Mammary epithelial cell (primary cell): Measurements from ENCODE around the gene RUBCN.

ENCODE experiments used
- EZH2 ChIP-seq: IDR thresholded peaks from 2 replicates; pipeline ENCODE4 v1.6.1; 2012; ENCODE audit warnings: low read length, inconsistent platforms, borderline replicate concordance
- TF ChIP-seq, protein P1 (sequence below), 2 donors: IDR thresholded peaks in 1 of 2; conservative IDR thresholded peaks in 1 of 2; 2 replicates each; pipeline ENCODE4 v1.5.1; 2011 to 2012; ENCODE audit warnings: inconsistent platforms in 2 of 2, low read length in 2 of 2, mild to moderate bottlenecking in 2 of 2, control low read depth in 1 of 2, low read depth in 1 of 2; ENCODE audit not compliant: insufficient read depth in 1 of 2; ENCODE audit errors: extremely low read depth in 1 of 2

DNA sequence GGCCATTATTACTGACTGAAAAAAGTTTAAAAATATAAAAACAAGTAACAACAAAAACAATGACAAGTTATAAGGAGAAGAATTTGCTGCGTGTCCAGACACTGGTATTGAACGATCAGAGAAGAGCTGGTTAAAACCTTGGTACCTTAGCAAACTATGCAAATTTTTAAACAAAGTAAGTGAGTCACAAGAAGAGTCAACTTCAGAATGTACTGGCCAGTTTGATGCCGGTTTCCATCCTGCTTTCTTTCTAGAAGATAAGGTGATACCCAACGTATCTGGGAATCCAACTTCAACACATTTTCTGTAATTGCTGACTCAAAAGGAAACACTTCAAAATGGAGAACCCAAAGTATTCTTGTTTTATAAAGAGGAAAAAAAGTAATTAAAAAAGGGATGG lies 49.8 kb downstream of the RUBCN start:
- TF ChIP-seq, protein P1, sequence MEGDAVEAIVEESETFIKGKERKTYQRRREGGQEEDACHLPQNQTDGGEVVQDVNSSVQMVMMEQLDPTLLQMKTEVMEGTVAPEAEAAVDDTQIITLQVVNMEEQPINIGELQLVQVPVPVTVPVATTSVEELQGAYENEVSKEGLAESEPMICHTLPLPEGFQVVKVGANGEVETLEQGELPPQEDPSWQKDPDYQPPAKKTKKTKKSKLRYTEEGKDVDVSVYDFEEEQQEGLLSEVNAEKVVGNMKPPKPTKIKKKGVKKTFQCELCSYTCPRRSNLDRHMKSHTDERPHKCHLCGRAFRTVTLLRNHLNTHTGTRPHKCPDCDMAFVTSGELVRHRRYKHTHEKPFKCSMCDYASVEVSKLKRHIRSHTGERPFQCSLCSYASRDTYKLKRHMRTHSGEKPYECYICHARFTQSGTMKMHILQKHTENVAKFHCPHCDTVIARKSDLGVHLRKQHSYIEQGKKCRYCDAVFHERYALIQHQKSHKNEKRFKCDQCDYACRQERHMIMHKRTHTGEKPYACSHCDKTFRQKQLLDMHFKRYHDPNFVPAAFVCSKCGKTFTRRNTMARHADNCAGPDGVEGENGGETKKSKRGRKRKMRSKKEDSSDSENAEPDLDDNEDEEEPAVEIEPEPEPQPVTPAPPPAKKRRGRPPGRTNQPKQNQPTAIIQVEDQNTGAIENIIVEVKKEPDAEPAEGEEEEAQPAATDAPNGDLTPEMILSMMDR (conservative IDR thresholded peaks at IDR 0.05 in 1 of 2, IDR thresholded peaks at IDR 0.05 in 1 of 2; ENCODE audit: extremely low read depth in 1 of 2, insufficient read depth in 1 of 2, low read depth in 1 of 2, low read length in 2 of 2) = no peak
- no peak for TF ChIP-seq EZH2
